Activated CD8-positive, alpha-beta memory T cell treated with anti-CD3 and anti-CD28 coated beads, Interleukin-2, amount 50 U/mL, for 4 hours (primary cell): ENCODE data around the gene FNDC3B.

Experiments
- DNase-seq: peaks from one replicate; pipeline ENCODE4 v3.0.0-alpha.2; 2020

FNDC3B gene

GRCh38 chr3:172321035-172321434 lies 281.7 kb downstream of the FNDC3B start:
- no peak for DNase-seq

- no peak for DNase-seq
Observed at GRCh38 chr3:172323894-172324610, 284.7 kb downstream of the FNDC3B start.

- DNase-seq: no peak
Observed at GRCh38 chr3:172324611-172325203, 285.3 kb downstream of the FNDC3B start.

GRCh38 chr3:172325461-172325860 lies 286.1 kb downstream of the FNDC3B start:
- no peak for DNase-seq

GRCh38 chr3:172326993-172327392 lies 287.6 kb downstream of the FNDC3B start:
- no peak for DNase-seq

- no peak for DNase-seq
Observed at GRCh38 chr3:172328282-172328681, 288.9 kb downstream of the FNDC3B start.

- DNase-seq: no peak
Observed at GRCh38 chr3:172329070-172329469, 289.7 kb downstream of the FNDC3B start.

- no peak for DNase-seq
Observed at GRCh38 chr3:172330413-172330812, 291.0 kb downstream of the FNDC3B start.

- DNase-seq: peak; percentile 50
Observed at GRCh38 chr3:172332256-172333041, 293.1 kb downstream of the FNDC3B start.

- DNase-seq: no peak
Observed at GRCh38 chr3:172333042-172333377, 293.6 kb downstream of the FNDC3B start.

- no peak for DNase-seq
Observed at GRCh38 chr3:172333692-172334457, 294.5 kb downstream of the FNDC3B start.

- DNase-seq: no peak
Observed at GRCh38 chr3:172334671-172335207, 295.4 kb downstream of the FNDC3B start.

GRCh38 chr3:172339892-172340291 lies 300.5 kb downstream of the FNDC3B start:
- no peak for DNase-seq

- no peak for DNase-seq
Observed at GRCh38 chr3:172340583-172340982, 301.2 kb downstream of the FNDC3B start.

GRCh38 chr3:172341482-172342059 lies 302.2 kb downstream of the FNDC3B start:
- DNase-seq: no peak

- no peak for DNase-seq
Observed at GRCh38 chr3:172342097-172342659, 302.8 kb downstream of the FNDC3B start.

- DNase-seq: no peak
Observed at GRCh38 chr3:172343117-172343516, 303.7 kb downstream of the FNDC3B start.

GRCh38 chr3:172343979-172344378 lies 304.6 kb downstream of the FNDC3B start:
- DNase-seq: no peak

- DNase-seq: no peak
Observed at GRCh38 chr3:172346161-172346560, 306.8 kb downstream of the FNDC3B start.

- no peak for DNase-seq
Observed at GRCh38 chr3:172347895-172348679, 308.7 kb downstream of the FNDC3B start.

- DNase-seq: no peak
Observed at GRCh38 chr3:172351895-172352466, 312.6 kb downstream of the FNDC3B start.
